ENCODE results near the gene CCDC191.

The CCDC191 gene

GRCh38 chr3:114058646-114059045, 2.3 kb upstream of the CCDC191 start:
- no peak for DNase-seq

- no peak for DNase-seq
Measured at GRCh38 chr3:114057011-114057347, 653 bp upstream of the CCDC191 start.

DNA sequence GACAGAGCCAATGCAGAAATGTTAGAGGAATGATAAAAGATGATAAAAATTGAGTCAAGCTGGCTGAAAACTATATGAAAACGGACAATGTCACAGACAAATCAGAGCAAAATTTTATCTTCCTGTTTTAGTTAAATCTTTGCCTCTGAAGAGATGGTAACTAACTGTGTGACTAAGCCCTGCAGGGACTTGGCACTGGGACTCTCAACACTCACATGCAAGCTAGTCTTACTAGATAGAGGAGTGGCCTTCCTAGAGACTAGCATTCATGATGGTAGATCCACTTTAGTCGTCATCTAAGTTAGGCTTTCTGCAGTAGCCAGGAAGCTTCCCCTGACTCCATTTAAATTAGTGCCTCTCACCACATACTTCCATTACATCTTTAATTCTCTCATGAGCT, 4.1 kb downstream of the CCDC191 start:
- no peak for DNase-seq

DNA sequence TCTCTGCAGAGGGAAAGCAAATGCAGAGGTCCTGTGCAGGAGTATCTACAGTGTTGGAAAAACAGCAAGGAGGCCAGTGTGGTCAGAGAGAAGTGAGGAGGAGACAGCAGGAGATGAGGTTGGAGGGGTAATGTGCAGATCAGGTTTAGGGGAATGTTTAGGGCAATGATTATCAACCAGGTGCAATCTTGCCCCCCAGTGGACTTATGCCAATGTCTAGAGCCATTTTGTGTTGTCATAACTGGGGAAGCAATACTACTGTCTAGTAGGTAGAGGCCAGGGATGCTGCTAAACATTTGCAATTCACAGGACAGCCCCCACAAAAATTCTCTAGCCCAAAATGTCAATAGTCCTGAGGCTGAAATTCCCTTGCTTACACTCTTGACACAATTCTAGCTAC, 13.1 kb downstream of the CCDC191 start:
- no peak for DNase-seq

GRCh38 chr3:114035896-114036295, 20.4 kb downstream of the CCDC191 start:
- no peak for DNase-seq

- DNase-seq, result no peak
Measured at GRCh38 chr3:114034787-114035545, 21.4 kb downstream of the CCDC191 start.

DNA sequence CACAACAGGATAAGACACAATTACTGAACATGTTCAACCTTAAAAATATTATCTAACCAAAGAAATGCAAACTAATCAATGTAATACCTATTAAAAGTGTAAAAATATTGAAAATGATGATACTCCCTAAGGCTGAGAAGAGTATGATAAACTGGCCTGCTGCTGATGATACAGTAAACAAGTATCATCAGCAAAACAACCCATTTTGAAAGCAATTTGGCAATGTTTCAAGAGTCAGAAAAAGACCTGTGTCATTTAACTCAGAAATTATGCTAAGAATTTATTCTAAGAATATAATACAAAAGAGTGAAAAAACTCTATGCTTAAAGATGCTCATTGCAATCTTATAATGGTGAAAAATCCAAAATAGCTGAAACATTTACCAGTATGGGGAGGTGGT, 22.1 kb downstream of the CCDC191 start:
- no peak for DNase-seq

- no peak for DNase-seq
Measured at GRCh38 chr3:114033721-114034120, 22.6 kb downstream of the CCDC191 start.

GRCh38 chr3:114026331-114026730, 30.0 kb downstream of the CCDC191 start:
- DNase-seq, result no peak

- DNase-seq, result no peak
Measured at GRCh38 chr3:114025451-114025850, 30.9 kb downstream of the CCDC191 start.

DNA sequence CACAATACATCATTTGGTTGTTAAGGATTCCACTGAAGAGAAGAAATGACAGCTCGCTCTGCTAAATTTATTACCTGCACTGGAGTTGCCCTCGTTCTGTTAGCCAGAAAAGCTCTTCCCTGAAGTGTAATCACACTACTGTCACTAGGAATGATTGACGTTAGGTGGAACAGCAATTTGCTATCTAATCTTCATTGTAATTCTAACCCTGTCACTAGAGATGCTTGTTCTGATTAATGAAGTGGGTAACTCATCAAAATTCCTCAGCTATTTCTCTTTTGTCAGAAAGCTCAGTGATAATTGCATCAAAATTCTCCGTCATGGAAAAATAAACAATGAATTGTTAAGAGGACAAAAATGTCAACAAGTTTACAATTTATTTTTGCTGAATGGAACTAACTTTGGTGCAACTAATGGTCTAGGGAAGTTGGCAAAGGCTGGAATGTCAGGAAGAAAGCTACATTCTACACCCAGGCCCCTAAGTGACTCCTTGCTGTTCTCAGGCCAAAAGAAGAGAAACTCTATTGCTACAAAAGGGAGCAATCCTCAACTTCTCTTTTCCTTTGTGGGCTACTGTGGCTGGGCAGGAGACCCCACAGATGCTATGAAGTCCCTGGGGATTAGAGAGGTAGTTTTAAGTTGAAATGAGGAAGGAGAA, 34.1 kb downstream of the CCDC191 start:
- no peak for DNase-seq

DNA sequence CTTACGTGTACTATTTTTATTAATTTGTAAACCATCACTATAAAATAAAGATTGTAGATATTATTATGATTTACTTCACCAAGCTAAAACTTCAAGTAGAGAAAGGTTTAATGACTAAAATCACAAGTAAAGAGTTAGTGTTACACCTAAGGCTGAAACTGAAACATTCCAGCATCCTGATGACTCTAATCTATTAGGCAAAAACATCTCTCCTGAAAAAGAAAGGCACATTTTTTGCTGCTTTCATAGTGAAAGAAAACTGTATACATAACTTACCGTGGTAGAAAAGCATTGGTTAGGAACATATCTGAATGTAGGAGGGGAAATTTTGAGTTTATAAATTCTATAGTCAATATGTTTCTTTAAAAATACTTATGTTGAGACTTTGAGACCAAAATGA, 35.4 kb downstream of the CCDC191 start:
- DNase-seq, result no peak

DNA sequence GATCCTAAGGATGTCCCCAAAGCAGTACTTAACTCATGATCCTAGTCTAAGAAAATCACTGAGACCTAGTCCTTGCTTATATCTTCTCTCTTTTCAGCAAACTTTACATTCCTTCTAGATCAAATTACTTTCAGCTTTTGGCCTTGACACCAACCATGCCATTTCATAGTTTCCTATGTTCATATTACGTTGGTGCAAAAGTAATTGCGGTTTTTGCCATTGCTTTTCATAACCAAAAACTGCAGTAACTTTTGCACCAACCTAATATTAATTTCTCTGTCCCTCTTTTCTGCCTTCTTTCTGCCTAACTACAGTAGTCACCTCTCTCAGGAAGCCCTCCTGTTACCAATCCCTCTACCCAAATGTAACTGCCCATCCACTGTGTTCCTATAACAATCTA, 36.8 kb downstream of the CCDC191 start:
- DNase-seq, result no peak

DNA sequence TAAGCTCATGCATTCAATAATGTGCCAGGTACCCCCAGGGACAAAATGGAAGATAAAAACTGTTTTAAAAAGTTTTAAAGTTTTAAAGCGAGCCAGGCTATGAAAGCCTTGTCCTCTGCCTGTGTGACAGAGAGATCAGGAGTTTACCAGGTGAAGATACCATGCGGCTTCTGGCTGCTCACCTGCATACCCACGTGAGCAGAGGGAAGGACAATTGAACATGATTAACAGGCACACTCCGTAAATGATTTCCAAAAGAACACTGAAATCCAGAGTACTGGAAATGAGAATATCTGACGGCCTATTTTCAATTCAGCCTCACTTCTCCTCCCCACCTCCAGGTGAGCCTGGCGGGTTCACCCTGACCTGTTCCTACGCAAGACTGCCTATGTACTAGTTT, 42.1 kb downstream of the CCDC191 start:
- DNase-seq, result no peak

DNA sequence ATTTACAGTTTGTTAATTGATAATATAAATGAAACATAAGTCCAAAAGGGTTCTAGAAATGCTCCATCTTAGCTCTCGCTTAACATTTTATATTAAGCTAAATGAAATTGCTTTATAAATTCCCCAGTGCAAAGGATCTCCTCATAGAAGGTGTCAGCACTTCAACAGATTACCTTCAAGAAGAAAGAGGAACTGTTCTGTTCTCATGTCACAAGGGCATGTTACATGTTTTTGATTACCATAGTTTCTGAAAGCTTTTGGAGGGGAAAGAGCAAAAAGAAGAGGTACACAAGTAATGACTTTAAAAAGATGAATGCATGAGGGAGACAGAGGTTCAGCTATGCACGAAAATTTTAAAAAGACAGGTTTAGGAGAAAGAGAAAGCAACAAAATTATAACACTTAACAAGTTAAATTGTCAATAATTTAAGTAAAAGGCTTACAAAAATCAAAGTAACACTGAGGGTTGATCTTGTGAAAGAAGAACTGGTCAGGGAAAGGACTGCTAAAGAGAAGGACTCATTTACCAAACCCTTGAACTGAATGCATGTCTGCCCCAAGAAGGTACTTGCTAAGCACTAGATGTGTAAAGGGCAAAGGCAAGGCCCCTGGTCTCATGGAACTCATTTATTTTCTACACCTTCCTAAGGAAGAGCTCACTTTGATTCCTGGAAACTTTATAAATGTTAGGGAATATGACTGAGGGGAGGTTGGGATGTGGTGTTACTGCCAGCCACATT, 45.1 kb downstream of the CCDC191 start:
- DNase-seq, result no peak

- DNase-seq, result no peak
Measured at GRCh38 chr3:114005481-114005880, 50.8 kb downstream of the CCDC191 start.

- DNase-seq, result no peak
Measured at GRCh38 chr3:113985541-113985940, 70.8 kb downstream of the CCDC191 start.

- DNase-seq, result no peak
Measured at GRCh38 chr3:113983544-113983943, 72.8 kb downstream of the CCDC191 start.

- DNase-seq, result no peak
Measured at GRCh38 chr3:113981803-113982202, 74.5 kb downstream of the CCDC191 start.

DNA sequence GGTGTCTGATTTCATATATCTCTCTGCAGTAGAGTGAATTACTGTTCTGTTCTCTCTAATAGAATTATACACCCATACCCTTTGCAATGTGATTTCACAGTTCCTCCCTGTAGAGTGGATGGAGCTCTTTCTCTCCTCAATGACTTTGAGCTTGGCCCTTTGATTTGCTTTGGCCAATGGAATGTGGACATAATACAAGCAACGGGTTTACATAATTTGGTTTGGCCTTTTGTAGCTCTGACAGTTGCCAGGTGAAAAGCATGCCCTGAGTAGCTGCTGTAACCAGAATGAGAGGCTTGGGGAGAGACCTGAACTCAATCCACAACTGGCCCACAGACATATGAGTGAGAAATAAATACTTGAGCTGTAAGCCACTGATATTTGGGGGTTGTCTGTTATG, 76.4 kb downstream of the CCDC191 start:
- no peak for DNase-seq

GRCh38 chr3:113977822-113978221, 78.5 kb downstream of the CCDC191 start:
- DNase-seq, result no peak

DNA sequence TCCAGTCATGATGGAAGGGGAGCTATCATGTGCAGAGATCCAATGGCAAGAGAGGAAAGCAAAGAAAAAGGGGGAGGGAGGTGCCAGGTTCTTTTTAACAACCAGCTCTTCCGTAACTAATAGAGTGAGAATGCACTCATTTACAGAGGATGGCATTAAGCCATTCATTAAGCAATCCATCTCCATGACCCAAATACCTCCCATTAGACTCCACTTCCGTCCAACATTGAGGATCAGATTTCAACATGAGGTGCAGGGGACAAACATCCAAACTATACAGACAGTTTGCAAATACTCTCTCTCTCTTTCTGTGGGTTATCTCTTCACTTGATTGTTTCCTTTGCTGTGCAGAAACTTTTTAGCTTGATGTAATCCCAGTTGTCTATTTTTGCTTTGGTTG, 87.3 kb downstream of the CCDC191 start:
- DNase-seq, result no peak

GRCh38 chr3:113966172-113966571, 90.2 kb downstream of the CCDC191 start:
- DNase-seq, result no peak

GRCh38 chr3:113963879-113964278, 92.4 kb downstream of the CCDC191 start:
- no peak for DNase-seq
